K562 (cell line): ENCODE data around the gene SNX9. TPM values are rescaled to one million over a fixed set of nuclear protein-coding genes. Genes with fewer than 3 reads are reported as not detected.

ENCODE experiments used
- CBX8 ChIP-seq: fragments of 200-600 bp; sonication (generic); IDR thresholded peaks from 2 replicates; pipeline ENCODE4 v1.6.1; 2012; ENCODE audit warnings: borderline replicate concordance, mixed run types, low read depth, mild to moderate bottlenecking, moderate library complexity, mixed read lengths, low read length, control low read depth, inconsistent platforms; ENCODE audit not compliant: poor library complexity, severe bottlenecking; ENCODE audit errors: extremely low read depth
- CCAR2 ChIP-seq: fragments of 200-400 bp; formaldehyde crosslinking; IDR thresholded peaks from 2 replicates; pipeline ENCODE4 v1.6.1; 2017; ENCODE audit warnings: mild to moderate bottlenecking, low read depth, low read length
- GABPB2 ChIP-seq: fragments of 250-450 bp; sonication (Bioruptor Pico); conservative IDR thresholded peaks from 2 replicates; pipeline ENCODE4 v1.5.1; 2021; ENCODE audit warnings: mild to moderate bottlenecking
- ILK ChIP-seq: fragments of 450-650 bp; IDR thresholded peaks from 2 replicates; pipeline ENCODE4 v1.6.1; 2016; ENCODE audit warnings: missing genetic modification characterization, low read depth, mild to moderate bottlenecking, missing compliant biosample characterization, moderate library complexity, borderline replicate concordance
- POLR3G ChIP-seq: IDR thresholded peaks from 2 replicates; pipeline ENCODE4 v1.6.1; 2011; ENCODE audit not compliant: insufficient read length, insufficient replicate concordance; ENCODE audit errors: extremely low read depth
- SIN3B ChIP-seq: fragments of 450-650 bp; IDR thresholded peaks from 2 replicates; pipeline ENCODE4 v1.6.1; 2017; ENCODE audit warnings: low read depth, mild to moderate bottlenecking, moderate library complexity
- SLC30A9 ChIP-seq: fragments of 250-450 bp; sonication (Bioruptor Pico); IDR thresholded peaks from 2 replicates; pipeline ENCODE4 v1.8.0; 2022; ENCODE audit warnings: mild to moderate bottlenecking, moderate library complexity
- TAF7 ChIP-seq: fragments of 450-650 bp; IDR thresholded peaks from 2 replicates; pipeline ENCODE4 v1.6.1; 2016; ENCODE audit warnings: missing genetic modification characterization, missing compliant biosample characterization
- TEAD1 ChIP-seq, 2 experiments: fragments of 450-650 bp in 1 of 2; sonication (generic) in 1 of 2; formaldehyde crosslinking; IDR thresholded peaks; 2 replicates each; pipeline versions ENCODE4 v1.4.0 to v1.8.0; 2020 to 2022; ENCODE audit warnings: mild to moderate bottlenecking in 2 of 2, missing genetic modification reagents in 1 of 2
- THRA ChIP-seq: fragments of 450-650 bp; IDR thresholded peaks from 2 replicates; pipeline ENCODE4 v1.6.1; 2017; ENCODE audit warnings: mild to moderate bottlenecking, moderate library complexity
- TSC22D4 ChIP-seq: fragments of 450-650 bp; IDR thresholded peaks from 2 replicates; pipeline ENCODE4 v1.6.1; 2016; ENCODE audit warnings: missing genetic modification characterization, missing biosample characterization, control low read depth
- XRCC4 ChIP-seq: IDR thresholded peaks from one replicate; pipeline ENCODE4 v1.6.1; 2011; ENCODE audit not compliant: insufficient read depth, insufficient read length; ENCODE audit errors: extremely low read depth
- ZBTB40 ChIP-seq, 2 experiments: fragments of 450-650 bp in 1 of 2; sonication (generic) in 1 of 2; formaldehyde crosslinking in 1 of 2; IDR thresholded peaks; 2 replicates each; pipeline versions ENCODE4 v1.7.1 to v1.9.0; 2016 to 2022; ENCODE audit warnings: inconsistent platforms in 1 of 2, mild to moderate bottlenecking in 1 of 2, missing genetic modification reagents in 1 of 2
- ZKSCAN1 ChIP-seq: fragments of 150-350 bp; IDR thresholded peaks from 2 replicates; pipeline ENCODE4 v1.6.1; 2016; ENCODE audit warnings: low read depth, low read length
- ZNF12 ChIP-seq: sonication (generic); formaldehyde crosslinking; IDR thresholded peaks from 2 replicates; pipeline ENCODE4 v1.4.0; 2020; ENCODE audit warnings: mild to moderate bottlenecking, missing genetic modification reagents
- ZNF217 ChIP-seq: sonication (generic); formaldehyde crosslinking; IDR thresholded peaks from 2 replicates; pipeline ENCODE4 v1.8.0; 2022; ENCODE audit warnings: mild to moderate bottlenecking, missing genetic modification reagents
- ZNF347 ChIP-seq: fragments of 450-650 bp; formaldehyde crosslinking; IDR thresholded peaks from 2 replicates; pipeline ENCODE4 v1.4.0; 2020; ENCODE audit warnings: low read depth, mild to moderate bottlenecking, moderate library complexity
- ZNF436 ChIP-seq: fragments of 250-450, 450-650 bp; sonication (Bioruptor Pico); formaldehyde crosslinking; IDR thresholded peaks from 2 replicates; pipeline ENCODE4 v1.7.0; 2020; ENCODE audit warnings: mild to moderate bottlenecking
- polyA plus RNA-seq, 8 experiments: library from polyadenylated mRNA; depleted of rRNA in 4 of 8; stranded (reverse) in 5 of 8; unstranded in 3 of 8; fragments of >200 nt; fragmentation: Nextera tagmentation in 2 of 8; fragmentation: Illumina TruSeq in 1 of 8; extraction: Ambion mirVana in 2 of 8; extraction: Trizol in 1 of 8; gene quantifications; 2 replicates each; pipeline versions ENCODE4 v1.2.1 to v1.2.3, GENCODE V29; 2011 to 2014; ENCODE audit warnings: inconsistent platforms in 1 of 8, missing spikeins in 1 of 8
- total RNA-seq, 7 experiments: library from RNA; depleted of rRNA in 6 of 7; stranded (reverse); fragments of >200 nt in 6 of 7; fragmentation: Illumina TruSeq in 2 of 7; extraction: Trizol in 2 of 7; gene quantifications; 2 replicates each; pipeline versions ENCODE4 v1.2.1 to v1.2.3, GENCODE V29; 2011 to 2021; ENCODE audit warnings: low replicate concordance in 1 of 7

The SNX9 gene
- total and polyA plus RNA-seq, 9 of the 15 experiments (the other 6 are each of a cell fraction or from before 2014, with no cell fraction given): 6.0 to 81.7 (median 57.1) TPM

GRCh38 chr6:157861814-157862213 lies 38.8 kb downstream of the SNX9 start (continued):
- TF ChIP-seq ZBTB40 (IDR thresholded peaks at IDR 0.05) (no peak), ZBTB40 (CRISPR knock-in tag; IDR thresholded peaks at IDR 0.05) (no peak), ZNF12 (CRISPR knock-in tag) (no peak), POLR3G (no peak), ILK (tag) (no peak), XRCC4 (no peak), TEAD1 (CRISPR knock-in tag; IDR thresholded peaks at IDR 0.05) (0 out of 4 replicates have a peak, but pooled peaks of 1 of the 2 experiments have one; percentile 67), CCAR2 (no peak), ZKSCAN1 (no peak), ZNF347 (CRISPR knock-in tag) (no peak), SIN3B (no peak), GABPB2 (CRISPR knock-in tag) (no peak), SLC30A9 (no peak), THRA (no peak), CBX8 (no peak), ZNF217 (CRISPR knock-in tag) (no peak), TAF7 (tag) (no peak), ZNF436 (CRISPR knock-in tag) (no peak), TSC22D4 (tag) (no peak)
